RPMI8226 (cell line): Measurements from ENCODE around the gene ASB10.
A peak's percentile ranks its signal among the peaks of the same experiment; 100 is the strongest.

ENCODE experiments used
- DNase-seq: peaks from one replicate; pipeline ENCODE4 v3.0.0-alpha.2; 2015

The ASB10 gene

GRCh38 chr7:151187409-151188251 lies 580 bp upstream of the ASB10 start:
- no peak for DNase-seq

DNA sequence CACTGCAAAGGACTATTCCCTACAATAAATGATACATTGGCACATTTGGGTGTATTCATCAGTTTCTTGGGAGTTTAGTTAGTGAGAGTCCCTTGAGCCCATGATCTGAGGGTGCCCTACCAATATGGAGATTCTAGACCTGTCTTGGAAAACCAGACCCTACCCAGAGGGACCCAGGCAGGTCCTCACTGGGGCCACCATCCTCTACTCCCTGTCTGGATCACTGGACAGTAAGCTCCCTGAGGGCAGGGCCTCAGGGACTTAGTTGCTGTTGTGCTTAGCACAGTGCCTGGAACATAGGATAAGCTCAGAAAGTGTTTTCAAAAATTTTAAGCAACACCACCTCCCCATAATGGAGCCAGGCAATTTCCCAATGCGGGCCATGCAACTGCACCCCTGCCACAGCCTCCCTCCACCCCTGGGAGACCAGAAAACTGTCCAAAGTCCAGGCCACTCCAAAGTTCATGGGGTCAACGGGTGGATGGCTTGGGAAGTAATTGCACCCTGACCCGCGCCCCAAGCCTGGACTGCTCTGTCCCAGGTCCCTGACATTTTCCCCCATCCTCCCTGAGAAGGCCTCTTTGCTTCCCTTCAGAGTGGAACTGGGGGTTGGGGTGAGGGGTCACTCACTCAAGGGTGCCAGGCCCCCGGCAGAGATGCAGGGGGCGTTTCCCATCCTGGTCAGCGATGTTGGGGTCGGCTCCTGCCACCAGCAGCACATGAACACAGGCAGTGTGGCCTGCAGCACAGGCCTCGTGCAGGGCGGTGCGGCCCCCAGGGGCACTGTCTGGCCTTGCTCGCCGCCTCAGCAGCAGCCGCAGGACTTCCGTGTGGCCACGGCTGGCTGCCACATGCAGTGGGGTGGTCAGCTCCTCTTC lies 1.0 kb downstream of the ASB10 start:
- DNase-seq: no peak

- no peak for DNase-seq
These were observed 6.0 kb downstream of the ASB10 start for GRCh38 chr7:151181011-151181431.

DNA sequence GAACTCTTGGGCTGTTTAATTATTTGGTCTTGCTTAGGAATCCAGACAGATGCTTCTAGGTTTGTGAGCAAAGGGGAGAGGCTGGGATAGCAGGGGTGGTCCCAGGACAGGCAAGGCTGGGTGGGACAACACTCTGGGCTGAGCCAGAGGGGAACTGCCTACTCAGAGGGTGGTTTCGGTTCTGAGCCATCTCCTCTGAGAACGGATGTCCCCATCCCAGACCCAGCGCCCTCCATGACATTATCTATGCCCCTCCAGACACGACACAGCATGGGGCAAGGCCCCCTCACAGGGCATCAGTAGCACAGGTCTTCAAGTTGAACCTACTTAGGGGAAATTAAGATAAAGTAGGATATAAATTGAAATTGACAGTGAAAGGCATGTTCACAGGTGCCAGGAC lies 7.1 kb downstream of the ASB10 start:
- no peak for DNase-seq

DNA sequence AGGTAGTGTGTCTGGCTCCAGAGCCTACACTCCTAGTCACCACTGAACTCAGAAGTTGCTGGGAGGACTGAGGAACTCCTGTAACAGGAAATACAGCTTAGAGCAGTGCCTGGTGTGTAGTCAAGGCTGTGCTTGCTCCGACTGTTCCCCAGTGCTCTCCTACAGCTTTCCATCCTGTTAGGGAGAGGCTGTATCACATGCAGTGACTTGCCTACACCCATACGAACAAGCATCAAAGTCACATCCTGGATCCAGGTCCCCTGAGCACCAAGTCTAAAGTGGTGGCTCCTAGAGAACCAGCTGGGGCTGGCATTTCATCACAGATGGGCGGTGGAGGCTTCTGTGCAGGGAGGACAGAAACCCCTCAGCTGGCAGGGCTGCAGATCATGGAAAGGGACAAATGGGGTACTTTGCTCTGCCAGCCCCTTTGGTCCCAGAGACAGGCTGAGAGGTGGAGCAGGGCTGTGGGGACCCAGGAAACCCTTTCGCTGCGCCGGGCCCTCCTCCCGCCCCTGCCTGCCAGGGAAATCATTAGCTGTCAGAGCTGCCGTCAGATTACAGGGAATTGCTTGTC lies 7.7 kb downstream of the ASB10 start:
- DNase-seq: no peak

DNA sequence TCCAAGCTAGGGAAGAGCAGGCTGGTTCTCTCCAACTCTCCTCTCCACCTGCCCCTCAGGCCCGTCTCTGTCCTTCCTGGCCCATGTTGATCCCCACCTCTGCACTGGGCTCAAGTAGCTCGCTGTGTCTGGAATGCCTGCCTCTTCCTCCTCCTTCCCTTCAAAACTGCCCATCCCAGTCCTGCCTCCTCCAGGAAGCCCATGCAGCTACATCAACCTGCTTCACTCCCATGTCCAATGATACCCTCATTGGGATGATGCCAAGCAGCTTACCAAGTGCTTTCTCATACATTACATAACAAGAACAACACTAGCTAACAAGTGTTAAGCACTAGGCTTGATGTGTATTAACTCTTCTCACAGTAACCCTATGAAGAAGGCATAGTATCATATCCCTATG lies 8.2 kb downstream of the ASB10 start:
- no peak for DNase-seq

DNA sequence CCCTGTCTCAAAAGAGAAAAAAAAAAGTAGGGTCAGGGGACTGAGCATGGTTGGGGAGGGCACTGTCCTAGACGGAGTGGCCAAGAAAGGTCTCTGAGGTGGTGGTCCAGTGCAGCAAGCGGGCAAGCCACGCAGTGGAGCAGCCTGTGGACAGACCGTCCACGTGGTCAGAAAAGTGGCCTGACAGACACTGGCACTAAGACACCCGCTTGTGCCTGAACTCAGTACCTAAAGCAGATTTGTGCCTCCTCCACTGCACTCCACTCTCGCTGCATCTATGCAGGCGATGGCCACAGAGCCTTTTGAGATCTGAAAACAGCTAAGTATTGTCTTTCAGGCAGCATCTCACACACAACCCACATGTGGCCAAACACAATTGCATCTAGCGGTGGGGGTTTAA lies 8.8 kb downstream of the ASB10 start:
- no peak for DNase-seq

DNA sequence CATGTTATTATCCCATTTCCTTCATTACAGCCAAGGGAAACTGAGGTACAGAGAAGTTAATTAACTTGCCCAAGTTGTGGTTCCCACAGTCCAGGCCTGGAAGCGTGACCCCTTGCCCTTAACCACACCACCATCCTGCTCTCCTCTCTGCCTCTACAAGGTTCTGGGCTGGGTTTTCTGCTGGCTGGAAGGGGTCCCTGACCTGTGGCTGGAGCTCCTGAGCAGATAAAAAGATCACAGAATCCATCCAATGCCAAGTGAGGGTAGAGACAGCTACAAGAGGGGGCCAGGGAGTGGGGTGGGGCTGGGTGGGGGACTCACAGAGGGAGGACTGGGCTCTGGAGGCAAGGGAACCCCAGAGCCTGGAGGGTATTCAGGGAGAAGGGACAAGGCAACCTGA lies 9.7 kb downstream of the ASB10 start:
- no peak for DNase-seq

DNA sequence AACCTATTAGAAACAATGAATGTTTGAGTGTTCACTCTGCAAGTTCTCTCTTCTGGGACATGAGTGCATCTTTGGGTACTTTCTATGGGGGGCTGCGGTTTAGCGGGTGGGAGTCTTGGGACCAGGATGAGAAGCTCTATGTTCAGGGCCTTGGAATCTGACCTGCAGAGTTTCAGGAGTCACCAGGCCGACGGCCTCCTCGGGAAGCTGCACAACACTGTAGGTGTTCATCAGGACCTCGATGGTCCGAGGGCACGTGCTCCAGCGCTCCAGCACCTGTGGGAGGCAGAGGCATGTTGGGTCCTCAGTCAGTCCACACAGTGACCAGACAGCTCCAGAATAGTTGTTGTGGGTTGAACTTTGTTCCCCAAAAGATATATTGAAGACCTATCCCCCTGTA lies 10.6 kb downstream of the ASB10 start:
- DNase-seq: no peak

DNA sequence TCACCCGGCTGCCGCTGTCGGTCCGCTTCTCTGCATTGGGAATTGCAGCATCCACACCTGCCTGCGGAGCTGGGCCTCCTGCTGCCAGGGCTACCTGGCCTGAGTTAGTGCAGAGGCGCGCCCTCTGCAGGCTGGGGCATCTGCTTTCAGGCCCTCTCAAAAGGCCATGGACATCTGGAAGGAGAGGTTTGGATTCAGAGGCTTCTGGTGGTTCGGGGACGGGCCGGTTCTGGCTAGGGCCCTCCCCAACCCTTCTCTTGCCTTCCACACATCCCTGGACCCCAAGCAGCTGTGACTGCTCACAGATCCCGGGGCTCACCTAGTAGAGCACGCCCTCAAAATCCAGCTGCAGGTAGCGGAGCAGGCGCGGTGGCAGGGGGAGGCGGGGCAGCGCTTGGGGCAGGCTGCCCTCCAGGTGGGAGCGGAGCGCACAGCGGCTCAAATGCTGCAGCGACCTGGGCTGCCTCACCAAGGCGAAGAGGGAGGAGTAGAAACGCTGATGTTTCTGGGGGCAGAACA lies 11.2 kb downstream of the ASB10 start:
- DNase-seq: peak; percentile 47

DNA sequence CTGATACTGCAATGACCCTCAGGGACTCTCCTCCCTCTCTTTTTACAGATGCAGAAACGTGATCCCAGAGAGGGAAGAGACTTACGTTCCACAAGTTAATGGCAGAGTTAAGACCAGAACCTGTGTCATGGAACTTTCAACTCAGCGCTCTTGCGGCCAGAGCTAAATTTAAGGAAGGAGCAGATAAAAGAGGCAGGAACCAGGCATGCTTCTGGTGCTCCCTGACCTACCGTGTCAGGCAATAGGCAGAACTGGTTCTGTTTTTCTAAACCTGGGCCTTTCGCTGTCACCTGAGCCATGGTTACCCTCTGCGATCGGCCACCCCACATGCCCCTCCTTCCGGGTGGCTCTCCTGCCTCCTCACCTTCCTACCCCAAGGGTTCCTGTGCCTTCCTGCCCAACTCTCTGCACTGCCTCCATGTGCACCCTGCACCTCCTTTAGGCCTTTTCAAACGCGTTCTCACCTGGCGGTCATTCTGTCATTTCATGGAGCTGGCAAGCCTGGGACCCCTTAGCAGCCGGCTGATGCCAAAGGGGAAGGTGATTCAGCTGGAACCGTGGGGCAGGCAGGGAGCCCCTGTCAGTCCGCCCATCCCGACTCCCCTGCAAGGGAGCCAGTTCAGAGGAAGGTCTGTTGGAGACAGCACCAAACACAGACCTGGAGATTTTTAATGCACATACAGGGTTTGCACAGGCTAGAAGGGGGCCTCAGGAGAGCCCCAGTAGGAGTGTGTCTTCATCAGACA lies 11.8 kb downstream of the ASB10 start:
- DNase-seq: no peak

DNA sequence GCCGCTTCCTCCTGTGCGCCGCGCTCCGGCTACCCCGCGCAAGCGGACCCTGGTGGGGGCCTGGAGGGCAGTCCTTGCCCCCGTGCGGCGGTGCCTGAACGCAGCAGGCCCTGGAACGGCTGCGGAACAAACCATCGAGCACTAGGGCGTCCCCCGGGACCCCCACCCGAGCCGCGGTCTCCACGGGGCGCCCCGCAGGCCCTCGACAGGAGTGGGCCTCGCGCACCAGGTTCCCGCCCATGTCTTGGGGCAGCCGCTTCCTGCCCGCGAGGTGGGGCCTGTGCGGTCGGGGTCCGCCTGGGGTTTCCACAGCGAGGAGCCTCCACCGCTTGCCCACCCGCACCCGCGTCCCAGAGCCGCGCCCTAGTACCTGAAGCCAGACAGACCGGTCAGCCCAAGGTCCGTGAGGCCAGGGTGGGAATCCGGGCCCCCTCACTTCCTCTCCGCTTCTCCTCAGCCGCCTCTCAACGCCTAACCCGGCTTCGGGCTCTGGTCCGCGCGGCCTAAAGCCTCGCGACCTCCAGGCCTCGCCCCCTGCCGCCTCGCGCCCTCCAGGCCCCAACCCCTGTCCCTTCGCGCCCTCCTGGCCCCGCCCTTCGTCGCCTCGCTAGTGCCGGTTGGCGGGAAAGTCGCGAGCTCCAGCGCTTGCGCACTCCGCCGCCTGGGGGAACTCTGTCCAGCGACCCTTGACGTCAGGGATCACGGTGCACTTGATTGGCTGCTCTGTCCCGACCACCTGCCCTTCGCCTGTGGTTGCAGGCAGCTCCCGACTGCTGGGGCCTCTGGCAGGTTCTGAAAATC lies 12.6 kb downstream of the ASB10 start:
- DNase-seq: no peak

GRCh38 chr7:151173386-151174245 lies 13.4 kb downstream of the ASB10 start:
- DNase-seq: no peak

DNA sequence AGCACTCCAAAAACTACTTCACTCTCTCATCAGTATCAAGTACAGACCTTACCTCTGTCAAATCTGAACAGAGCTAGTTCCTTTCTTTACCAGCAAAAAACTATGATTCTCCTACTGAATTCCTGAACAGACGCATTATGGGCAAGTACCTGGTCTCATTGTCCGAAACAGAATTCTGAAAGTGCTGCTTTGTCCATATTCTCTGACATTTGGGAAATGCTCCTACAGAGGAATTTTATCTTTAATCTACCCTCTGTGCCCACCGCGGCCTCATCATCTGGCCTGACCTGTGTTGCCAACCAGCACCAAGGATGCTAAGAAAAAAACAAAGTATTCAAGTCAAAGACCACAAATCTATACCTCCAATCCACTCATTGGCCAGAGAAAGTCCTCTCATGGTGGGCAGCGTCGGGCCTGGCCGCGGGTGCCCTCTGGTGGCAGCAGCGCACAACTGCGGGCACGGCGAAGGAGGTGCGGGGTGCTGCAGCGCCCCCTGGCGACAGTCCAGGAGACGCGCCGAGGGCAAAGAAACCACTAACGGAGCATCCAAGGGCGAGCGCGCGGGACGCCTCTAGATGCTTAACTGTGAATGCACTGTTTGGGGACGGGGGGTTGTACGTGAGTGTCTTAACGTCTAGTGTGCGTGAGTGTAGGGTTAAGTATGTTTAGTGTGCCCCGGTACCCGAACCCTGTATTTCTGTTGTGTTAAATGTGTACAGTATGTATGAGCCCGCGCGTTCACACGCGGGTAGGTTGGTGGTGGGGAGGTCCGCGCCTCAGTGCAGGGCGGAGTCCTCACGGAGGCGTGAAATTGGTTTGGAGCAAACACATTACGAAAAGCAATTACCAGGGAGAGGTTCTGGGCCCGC lies 14.5 kb downstream of the ASB10 start:
- DNase-seq: peak; percentile 85

DNA sequence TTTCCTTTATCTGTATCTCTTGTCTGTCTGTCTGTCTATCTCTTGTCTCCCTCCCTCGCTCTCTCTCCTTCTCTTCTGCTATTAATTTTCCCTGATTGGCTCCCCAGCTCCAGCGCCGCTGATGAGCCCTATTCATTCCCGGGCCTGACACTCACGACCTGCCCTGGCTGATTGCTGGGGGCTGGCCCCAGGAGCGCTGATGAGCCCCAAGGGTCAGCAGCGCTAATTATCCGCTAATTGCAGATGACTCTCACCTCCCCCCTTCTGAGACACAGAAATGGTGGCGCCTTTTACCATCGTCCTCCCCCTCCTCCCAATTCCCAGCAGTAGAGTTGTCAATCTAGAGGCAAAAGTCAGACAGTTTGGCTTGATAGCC lies 18.3 kb downstream of the ASB10 start:
- DNase-seq: no peak

- DNase-seq: peak; percentile 61
These were observed 18.9 kb downstream of the ASB10 start for GRCh38 chr7:151168003-151168786.

DNA sequence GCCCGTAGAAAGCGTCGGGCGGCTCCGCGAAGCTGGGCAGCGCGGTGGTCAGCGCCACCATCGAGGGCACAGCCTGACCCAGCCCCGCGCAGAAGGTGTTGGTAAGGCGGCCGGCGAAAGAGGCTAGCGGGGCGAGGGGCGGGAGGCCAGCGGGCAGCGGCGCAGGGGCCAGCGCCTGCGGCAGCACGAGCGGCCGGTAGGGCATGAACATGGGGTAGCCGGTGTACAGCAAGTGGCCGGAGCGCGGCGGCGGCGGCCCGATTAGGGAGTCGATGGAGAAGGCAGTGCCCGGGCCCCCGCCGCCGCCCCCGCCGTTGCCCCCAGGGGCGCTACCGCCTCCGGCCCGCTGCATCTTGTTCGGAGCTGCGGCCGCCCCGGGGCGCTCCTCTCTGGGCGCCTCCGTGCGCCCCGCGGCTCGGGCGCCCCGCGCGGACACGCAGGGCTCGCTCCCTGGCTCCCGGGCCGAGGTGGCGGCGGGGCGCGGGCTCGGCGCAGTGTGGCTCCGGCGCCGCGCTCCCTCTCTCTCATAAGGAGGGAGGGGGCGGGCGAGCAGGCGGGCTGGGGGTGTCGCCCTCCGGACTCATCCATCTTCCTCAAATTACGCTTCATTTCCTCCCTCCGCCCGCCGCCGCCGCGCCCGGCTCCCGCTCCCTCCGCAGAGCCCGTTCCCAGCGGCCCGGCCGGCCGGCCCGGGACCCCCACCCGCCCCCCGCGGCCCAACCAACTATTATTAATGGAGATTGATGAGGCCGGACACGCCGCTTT lies 19.7 kb downstream of the ASB10 start, which contains the start of gene GBX1:
GBX1 (minus strand) TSS at position 498 of the 765 bp plus-strand sequence; CDS start at position 352, 146 bp downstream.
- DNase-seq: no peak

- DNase-seq: no peak
These were observed 20.3 kb downstream of the ASB10 start for GRCh38 chr7:151166629-151167196.
